B cell (primary cell): ENCODE data around the gene EIF3K. TPM values are rescaled to one million over a fixed set of nuclear protein-coding genes. Genes with fewer than 3 reads are reported as not detected.

Source experiments
- ATAC-seq: fragments of 200-7000 bp; cut with Tn5 transposase; one replicate; pipeline ENCODE4 v1.10.0; 2021; ENCODE audit warnings: low read depth, mild to moderate bottlenecking, moderate number of reproducible peaks, moderate library complexity
- CTCF ChIA-PET: fragments of 350-600 bp; sonication (Branson Sonifier 250); formaldehyde crosslinking; loops from one replicate; lab custom pipeline; 2021; ENCODE audit warnings: antibody characterized with exemption, inconsistent platforms; lab: Charles Lee
- POLR2A ChIA-PET: fragments of 350-600 bp; sonication (Branson Sonifier 250); formaldehyde crosslinking; loops from one replicate; lab custom pipeline; 2021; ENCODE audit warnings: antibody characterized with exemption; lab: Charles Lee
- DNase-seq: peaks from one replicate; pipeline ENCODE4 v3.0.0; 2013
- H2AFZ ChIP-seq: 2 replicates; pipeline ENCODE4 v1.6.1; 2012; ENCODE audit warnings: mild to moderate bottlenecking, low read depth, low read length; ENCODE audit not compliant: insufficient read depth, poor library complexity, severe bottlenecking
- H3K27ac ChIP-seq, 2 donors: 1 replicate in 1 of 2; 2 replicates in 1 of 2; pipeline ENCODE4 v1.5.1; 2012 to 2013; ENCODE audit warnings: low read length in 2 of 2, mild to moderate bottlenecking in 2 of 2, moderate library complexity in 1 of 2
- H3K27me3 ChIP-seq, 4 experiments: fragments of 200-600 bp in 1 of 4; sonication (generic) in 1 of 4; replicated peaks in 1 of 4; 1 replicate in 2 of 4; 2 replicates in 2 of 4; pipeline versions ENCODE4 v1.6.1 to v1.7.0; 2013 to 2016; ENCODE audit warnings: low read length in 3 of 4, mild to moderate bottlenecking in 2 of 4, mixed read lengths in 1 of 4, moderate library complexity in 1 of 4; ENCODE audit not compliant: insufficient read depth in 4 of 4, control insufficient read depth in 3 of 4; ENCODE audit errors: control extremely low read depth in 1 of 4
- H3K36me3 ChIP-seq, 2 experiments: replicated peaks in 1 of 2; 1 replicate in 1 of 2; 2 replicates in 1 of 2; pipeline versions ENCODE4 v1.6.1 to v1.7.1; 2013; ENCODE audit warnings: low read length in 1 of 2; ENCODE audit not compliant: insufficient read depth in 2 of 2, control insufficient read depth in 1 of 2; ENCODE audit errors: control extremely low read depth in 1 of 2, extremely low read depth in 1 of 2
- H3K4me1 ChIP-seq, 2 donors: fragments of 200-600 bp in 1 of 2; sonication (generic) in 1 of 2; 1 replicate in 1 of 2; 2 replicates in 1 of 2; pipeline versions ENCODE4 v1.5.1 to v1.6.1; 2013 to 2017; ENCODE audit warnings: low read length in 2 of 2; ENCODE audit not compliant: control insufficient read depth in 2 of 2, insufficient read depth in 2 of 2
- H3K4me2 ChIP-seq: replicated peaks from 2 replicates; pipeline ENCODE3; 2012; ENCODE audit warnings: mild to moderate bottlenecking, low read depth, low read length; ENCODE audit not compliant: poor library complexity, severe bottlenecking
- H3K4me3 ChIP-seq, 5 experiments: fragments of 200-600 bp in 1 of 5; sonication (generic) in 1 of 5; 1 replicate in 3 of 5; 2 replicates in 2 of 5; pipeline versions ENCODE4 v1.5.1 to v1.7.0; 2011 to 2016; ENCODE audit warnings: low read length in 4 of 5, mild to moderate bottlenecking in 4 of 5, low read depth in 2 of 5, control low read depth in 1 of 5, moderate library complexity in 1 of 5; ENCODE audit not compliant: insufficient read depth in 1 of 5; ENCODE audit errors: control extremely low read depth in 1 of 5, extremely low read depth in 1 of 5
- H3K79me2 ChIP-seq: fragments of 200-600 bp; sonication (generic); one replicate; pipeline ENCODE4 v1.6.0; 2016; ENCODE audit warnings: low read length; ENCODE audit not compliant: control insufficient read depth, insufficient read depth
- H3K9ac ChIP-seq: fragments of 200-600 bp; sonication (generic); 2 replicates; pipeline ENCODE4 v1.6.1; 2017; ENCODE audit warnings: mild to moderate bottlenecking, low read length, moderate library complexity
- H3K9me3 ChIP-seq, 3 donors: one replicate each; pipeline versions ENCODE4 v1.6.1 to v1.7.1; 2013; ENCODE audit warnings: low read length in 2 of 3; ENCODE audit not compliant: control insufficient read depth in 2 of 3, insufficient read depth in 1 of 3; ENCODE audit errors: control extremely low read depth in 1 of 3
- H4K20me1 ChIP-seq: 2 replicates; pipeline ENCODE4 v1.6.0; 2012; ENCODE audit warnings: mild to moderate bottlenecking, low read length; ENCODE audit not compliant: insufficient read depth, control insufficient read depth, poor library complexity, severe bottlenecking
- H3K27ac Mint-ChIP-seq: one replicate; pipeline ENCODE4 v1.8.0; 2021; ENCODE audit warnings: mixed read lengths
- H3K27me3 Mint-ChIP-seq: one replicate; pipeline ENCODE4 v1.8.0; 2021; ENCODE audit warnings: mixed read lengths
- H3K4me1 Mint-ChIP-seq: one replicate; pipeline ENCODE4 v1.8.0; 2021; ENCODE audit warnings: mixed read lengths
- H3K4me3 Mint-ChIP-seq: one replicate; pipeline ENCODE4 v1.8.0; 2021; ENCODE audit warnings: mixed read lengths
- H3K9me3 Mint-ChIP-seq: one replicate; pipeline ENCODE4 v1.8.0; 2022; ENCODE audit warnings: mixed read lengths; ENCODE audit not compliant: insufficient read depth
- EZH2 ChIP-seq: IDR thresholded peaks from 2 replicates; pipeline ENCODE4 v1.6.1; 2012; ENCODE audit warnings: borderline replicate concordance, low read depth, mild to moderate bottlenecking, moderate library complexity, low read length; ENCODE audit not compliant: insufficient read depth, poor library complexity, severe bottlenecking
- WGBS: methylation state at CpG from one replicate; pipeline ENCODE4 v1.1.5; 2013; ENCODE audit warnings: missing lambda C conversion rate; ENCODE audit not compliant: insufficient coverage; 5-methylcytosine and 5-hydroxymethylcytosine counted together
- intact Hi-C: fragments of 100-400 bp; cut with micrococcal nuclease; formaldehyde crosslinking; loops from one replicate; pipeline ENCODE4 v1.10.0; 2022
- polyA plus RNA-seq: library from polyadenylated mRNA; depleted of rRNA; stranded (reverse); fragments of >200 nt; gene quantifications from 2 replicates; pipeline ENCODE4 v1.2.3, GENCODE V29; 2012
- total RNA-seq, 2 donors: library from RNA; stranded (reverse); fragments of 120-200 nt in 1 of 2; gene quantifications; 1 replicate in 1 of 2; 2 replicates in 1 of 2; pipeline versions ENCODE4 v1.2.3 to v1.2.4, GENCODE V29; 2013 to 2022
- TF ChIP-seq, protein P1 (sequence below): fragments of 200-600 bp; IDR thresholded peaks from one replicate; pipeline ENCODE4 v1.8.0; 2022; ENCODE audit warnings: antibody characterized with exemption, mild to moderate bottlenecking

EIF3K gene
- total and polyA plus RNA-seq, 2 donors (not counting 1 experiment from before 2014, with no cell fraction given): 284 to 773 TPM

DNA sequence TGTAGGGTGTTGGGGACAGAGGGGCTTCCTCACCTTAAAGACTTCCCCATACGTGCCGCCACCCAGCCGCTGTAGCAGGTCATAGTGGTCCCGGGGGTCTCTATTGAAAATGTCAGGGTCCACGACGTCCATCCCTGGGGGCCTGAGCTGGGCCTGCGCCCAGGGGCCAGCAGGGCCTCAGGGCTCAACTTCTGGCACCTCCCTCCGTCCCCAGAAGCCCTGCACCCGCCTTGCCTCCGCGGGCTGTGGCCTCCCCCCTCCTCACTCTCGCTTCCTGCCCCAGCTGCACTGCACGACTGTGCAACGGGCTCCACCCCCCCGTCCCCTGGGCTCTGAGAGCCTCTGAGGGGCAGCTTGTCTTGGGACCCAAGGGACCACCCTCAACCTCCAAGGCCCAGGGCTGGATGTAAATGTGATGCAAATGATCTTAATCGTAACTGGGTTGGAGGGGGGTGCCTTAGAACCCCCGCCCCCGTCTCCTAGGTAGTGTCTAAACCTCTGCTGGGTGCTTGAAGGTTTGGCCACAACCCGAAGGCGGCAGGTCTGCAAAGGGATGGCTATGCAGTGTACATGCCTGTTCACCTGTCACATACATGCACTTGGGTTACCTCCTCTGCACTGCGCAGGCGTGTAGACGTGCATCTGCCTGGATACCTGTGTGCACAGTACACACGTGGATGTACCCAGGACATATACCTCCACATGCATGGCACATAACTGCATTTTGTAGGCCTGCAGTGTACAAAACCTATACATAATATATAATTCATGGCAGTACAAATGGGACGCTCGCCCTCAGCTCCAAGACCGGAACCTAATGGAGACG is 1.0 kb upstream of the EIF3K start, which contains the start of gene MAP4K1:
Gene MAP4K1 (minus strand): TSS at position 190 of the 826 bp plus-strand sequence. CDS start 58 bp downstream, at position 132.
- peak within 1 kb of the TSS; percentile 86 for H2AFZ ChIP-seq
- peak within 1 kb of the TSS; percentile 98 for H3K27ac Mint-ChIP-seq
- no peak for TF ChIP-seq EZH2
- TF ChIP-seq, protein P1, sequence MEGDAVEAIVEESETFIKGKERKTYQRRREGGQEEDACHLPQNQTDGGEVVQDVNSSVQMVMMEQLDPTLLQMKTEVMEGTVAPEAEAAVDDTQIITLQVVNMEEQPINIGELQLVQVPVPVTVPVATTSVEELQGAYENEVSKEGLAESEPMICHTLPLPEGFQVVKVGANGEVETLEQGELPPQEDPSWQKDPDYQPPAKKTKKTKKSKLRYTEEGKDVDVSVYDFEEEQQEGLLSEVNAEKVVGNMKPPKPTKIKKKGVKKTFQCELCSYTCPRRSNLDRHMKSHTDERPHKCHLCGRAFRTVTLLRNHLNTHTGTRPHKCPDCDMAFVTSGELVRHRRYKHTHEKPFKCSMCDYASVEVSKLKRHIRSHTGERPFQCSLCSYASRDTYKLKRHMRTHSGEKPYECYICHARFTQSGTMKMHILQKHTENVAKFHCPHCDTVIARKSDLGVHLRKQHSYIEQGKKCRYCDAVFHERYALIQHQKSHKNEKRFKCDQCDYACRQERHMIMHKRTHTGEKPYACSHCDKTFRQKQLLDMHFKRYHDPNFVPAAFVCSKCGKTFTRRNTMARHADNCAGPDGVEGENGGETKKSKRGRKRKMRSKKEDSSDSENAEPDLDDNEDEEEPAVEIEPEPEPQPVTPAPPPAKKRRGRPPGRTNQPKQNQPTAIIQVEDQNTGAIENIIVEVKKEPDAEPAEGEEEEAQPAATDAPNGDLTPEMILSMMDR: no peak
- H3K4me1 ChIP-seq: peaks cover 33 to 54% of the 10 kb centered on the region in 2 donors
- WGBS: under 1% methylated on average over 27 of the region's 28 CpGs
- H4K20me1 ChIP-seq: peaks cover 40% of the 10 kb centered on the region
- peak within 1 kb of the TSS; percentile 98 for H3K9ac ChIP-seq
- peaks cover 2 to 45% of the 10 kb centered on the region in 2 experiments for H3K36me3 ChIP-seq
- peaks cover 51% of the 10 kb centered on the region for H3K4me1 Mint-ChIP-seq
- no peaks in the 10 kb centered on the region for H3K9me3 Mint-ChIP-seq
- intact Hi-C loops: loop anchor here (1.0 to 10.0 kb wide), 12 partner anchors 18 to 839 kb away; partner anchors contain the start of genes ACTN4, CATSPERG, ECH1 and GGN
- H3K4me2 ChIP-seq: peak within 1 kb of the TSS; percentile 93
- peak within 1 kb of the TSS; percentile 88 to 93 for H3K27ac ChIP-seq
- H3K79me2 ChIP-seq: peaks cover 79% of the 10 kb centered on the region
- ChIA-PET CTCF (interaction anchor here (0.8 to 5.6 kb wide), 16 partner anchors 11 to 314 kb away, joined by 3 to 65 read pairs (median 5); partner anchors contain the start of genes ACTN4, CATSPERG, FAM98C and MRPS12), POLR2A (interaction anchor here (0.5 to 2.4 kb wide), 14 partner anchors 17 to 742 kb away, joined by 3 to 14 read pairs (median 6); partner anchors contain the start of genes ACTN4, FAM98C, MRPS12 and NFKBIB)
- H3K9me3 ChIP-seq: no peaks in the 10 kb centered on the region
- H3K27me3 ChIP-seq: no peaks in the 10 kb centered on the region
- H3K4me3 ChIP-seq: peak within 1 kb of the TSS; percentile 54 to 95 (median 79)
- H3K27me3 Mint-ChIP-seq: no peaks in the 10 kb centered on the region
- DNase-seq (peak; percentile 93), ATAC-seq (peak; percentile 87)
- peak within 1 kb of the TSS; percentile 100 for H3K4me3 Mint-ChIP-seq
